Activated CD8-positive, alpha-beta memory T cell treated with anti-CD3 and anti-CD28 coated beads, Interleukin-2, amount 50 U/mL, for 1 hour (primary cell): ENCODE data around the gene SRPK3.
"Not testable (repeated sequence)": the region's sequence is repeated elsewhere in the genome, so short reads cannot be mapped to it uniquely, and the experiment has no call there.

Experiments used
- DNase-seq: peaks from one replicate; pipeline ENCODE4 v3.0.0-alpha.2; 2020; ENCODE audit errors: extremely low read depth

Gene SRPK3, protein sequence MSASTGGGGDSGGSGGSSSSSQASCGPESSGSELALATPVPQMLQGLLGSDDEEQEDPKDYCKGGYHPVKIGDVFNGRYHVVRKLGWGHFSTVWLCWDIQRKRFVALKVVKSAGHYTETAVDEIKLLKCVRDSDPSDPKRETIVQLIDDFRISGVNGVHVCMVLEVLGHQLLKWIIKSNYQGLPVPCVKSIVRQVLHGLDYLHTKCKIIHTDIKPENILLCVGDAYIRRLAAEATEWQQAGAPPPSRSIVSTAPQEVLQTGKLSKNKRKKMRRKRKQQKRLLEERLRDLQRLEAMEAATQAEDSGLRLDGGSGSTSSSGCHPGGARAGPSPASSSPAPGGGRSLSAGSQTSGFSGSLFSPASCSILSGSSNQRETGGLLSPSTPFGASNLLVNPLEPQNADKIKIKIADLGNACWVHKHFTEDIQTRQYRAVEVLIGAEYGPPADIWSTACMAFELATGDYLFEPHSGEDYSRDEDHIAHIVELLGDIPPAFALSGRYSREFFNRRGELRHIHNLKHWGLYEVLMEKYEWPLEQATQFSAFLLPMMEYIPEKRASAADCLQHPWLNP

GRCh38 chrX:153780678-153781427 is at the start of gene SRPK3:
Gene SRPK3 (plus strand): TSS chrX:153781041. CDS start chrX:153781087, 46 bp downstream.
- no peak for DNase-seq

GRCh38 chrX:153731117-153731844 is 49.6 kb upstream of the SRPK3 start:
- DNase-seq: no peak

GRCh38 chrX:153731845-153732215 is 49.0 kb upstream of the SRPK3 start:
- no peak for DNase-seq

GRCh38 chrX:153732401-153732800 is 48.4 kb upstream of the SRPK3 start:
- no peak for DNase-seq

GRCh38 chrX:153733651-153734240 is 47.1 kb upstream of the SRPK3 start:
- no peak for DNase-seq

DNA sequence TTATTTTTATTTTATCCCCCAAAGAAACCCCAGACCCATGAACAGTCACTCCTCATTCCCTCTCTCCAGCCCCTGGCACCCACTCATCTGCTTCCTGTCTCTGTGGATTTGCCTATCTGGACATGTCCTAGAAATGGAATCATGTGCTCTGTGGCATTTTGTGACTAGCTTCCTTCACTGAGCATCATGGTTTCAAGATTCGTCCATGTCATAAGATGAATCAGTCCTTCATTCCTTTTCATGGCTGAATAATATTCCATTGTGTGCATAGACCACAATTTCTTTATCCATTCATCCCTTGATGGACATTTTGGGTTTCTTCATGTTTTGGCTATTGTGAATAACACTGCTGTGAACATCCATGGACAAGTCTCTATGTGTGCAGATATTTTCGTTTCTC is 46.0 kb upstream of the SRPK3 start:
- no peak for DNase-seq

DNA sequence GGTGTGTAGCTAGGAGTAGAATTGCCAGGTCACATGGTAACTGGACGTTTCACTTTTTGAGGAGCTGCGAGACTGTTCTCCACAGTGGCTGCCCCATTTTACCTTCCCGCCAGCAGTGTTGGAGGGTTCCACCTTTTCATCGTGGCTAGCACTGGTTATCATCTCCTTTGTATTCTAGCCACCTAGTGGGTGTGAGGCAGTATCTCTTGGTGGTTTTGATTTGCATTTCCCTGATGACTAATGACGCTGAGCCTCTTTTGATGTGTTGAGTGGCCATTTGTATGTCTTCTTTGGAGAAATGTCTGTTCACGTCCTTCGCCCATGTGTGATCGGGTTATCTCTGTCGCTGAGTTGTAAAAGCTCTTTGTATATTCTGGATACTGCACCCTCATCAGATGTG is 45.6 kb upstream of the SRPK3 start:
- DNase-seq: no peak

DNA sequence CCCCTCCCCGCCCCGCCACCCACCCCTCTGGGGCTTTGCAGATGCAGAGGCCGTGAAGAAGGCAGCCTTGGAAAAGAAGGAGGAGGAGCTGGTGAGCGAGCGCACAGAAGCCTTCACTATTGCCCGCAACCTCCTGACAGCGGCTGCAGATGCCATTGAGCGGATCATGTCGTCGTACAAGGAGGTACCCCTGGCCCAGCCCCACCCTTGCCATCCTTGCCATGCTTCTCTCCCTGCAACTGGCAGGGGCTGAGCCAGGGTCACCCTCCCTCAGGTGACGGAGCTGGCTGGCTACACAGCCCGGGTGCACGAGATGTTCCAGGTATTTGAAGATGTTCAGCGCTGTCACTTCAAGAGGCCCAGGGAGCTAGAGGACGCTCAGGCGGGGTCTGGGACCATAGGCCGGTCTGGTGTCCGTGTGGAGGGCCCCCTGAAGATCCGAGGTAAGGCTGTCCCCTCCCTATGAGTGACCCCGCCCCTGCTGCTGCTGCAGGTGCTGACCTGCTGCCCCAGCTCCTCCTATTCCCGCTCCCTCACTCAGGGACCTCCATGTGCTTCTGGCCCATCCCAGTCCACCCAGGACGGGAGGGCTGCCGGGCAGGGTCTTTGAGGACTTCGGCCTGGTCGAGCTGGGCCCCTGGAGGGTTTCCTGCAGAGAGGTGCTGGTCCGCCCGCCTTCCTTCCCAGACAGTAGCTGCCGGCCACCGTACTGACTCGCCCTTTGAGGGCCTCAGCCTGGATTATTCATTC is 44.6 kb upstream of the SRPK3 start:
- DNase-seq: no peak

DNA sequence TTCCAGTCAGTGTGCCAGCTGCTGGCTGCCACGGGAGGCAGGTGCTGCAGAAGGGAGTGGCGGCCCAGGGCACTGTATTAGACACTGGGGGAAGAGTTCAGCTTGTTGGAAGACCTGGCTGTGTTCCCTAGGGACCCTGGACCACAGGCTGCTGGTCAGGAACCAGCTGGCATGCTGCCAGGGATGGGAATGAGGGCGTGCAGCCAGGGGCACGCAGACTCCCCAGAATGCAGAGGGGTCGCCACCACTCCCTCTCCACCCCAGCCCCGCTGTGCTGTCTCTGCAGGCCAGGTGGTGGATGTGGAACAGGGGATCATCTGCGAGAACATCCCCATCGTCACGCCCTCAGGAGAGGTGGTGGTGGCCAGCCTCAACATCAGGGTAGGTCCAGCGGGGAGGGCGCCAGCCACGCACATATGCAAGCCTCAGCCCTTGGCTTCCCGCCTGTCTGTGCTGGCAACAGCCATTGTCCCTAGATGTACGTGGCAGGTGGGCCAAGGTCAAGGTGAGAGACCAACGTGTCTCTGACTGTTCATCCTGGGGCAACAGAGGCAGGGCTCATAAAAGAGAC is 43.9 kb upstream of the SRPK3 start:
- no peak for DNase-seq

DNA sequence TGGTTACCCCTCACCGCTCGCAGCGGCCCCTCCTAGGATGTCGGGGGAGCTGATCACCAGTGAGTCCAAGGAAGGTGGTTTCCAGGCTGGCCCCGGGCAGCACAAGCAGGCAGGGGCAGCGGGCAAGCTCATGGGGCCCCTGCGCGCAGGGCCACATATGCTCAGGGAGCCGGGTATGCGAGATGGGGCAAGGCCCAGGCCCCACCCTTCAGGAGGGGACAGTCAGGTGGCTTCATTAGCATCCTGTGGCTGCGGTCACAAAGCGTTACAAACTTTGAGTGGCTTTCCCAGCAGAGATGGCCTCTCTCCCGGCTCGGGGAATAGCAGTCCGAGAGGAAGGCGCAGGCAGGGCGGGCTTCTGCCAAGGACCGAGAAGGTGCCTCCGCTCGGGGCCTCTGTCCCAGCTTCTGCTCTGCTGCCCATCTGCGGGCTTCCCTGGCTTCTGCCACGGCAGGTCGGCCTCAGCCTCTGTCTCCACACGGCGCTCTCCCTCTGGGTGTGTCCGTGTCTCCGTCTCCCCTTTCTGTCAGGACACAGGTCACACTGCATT is 42.7 kb upstream of the SRPK3 start:
- DNase-seq: no peak

- no peak for DNase-seq
These were observed 40.9 kb upstream of the SRPK3 start for GRCh38 chrX:153739754-153740486.

DNA sequence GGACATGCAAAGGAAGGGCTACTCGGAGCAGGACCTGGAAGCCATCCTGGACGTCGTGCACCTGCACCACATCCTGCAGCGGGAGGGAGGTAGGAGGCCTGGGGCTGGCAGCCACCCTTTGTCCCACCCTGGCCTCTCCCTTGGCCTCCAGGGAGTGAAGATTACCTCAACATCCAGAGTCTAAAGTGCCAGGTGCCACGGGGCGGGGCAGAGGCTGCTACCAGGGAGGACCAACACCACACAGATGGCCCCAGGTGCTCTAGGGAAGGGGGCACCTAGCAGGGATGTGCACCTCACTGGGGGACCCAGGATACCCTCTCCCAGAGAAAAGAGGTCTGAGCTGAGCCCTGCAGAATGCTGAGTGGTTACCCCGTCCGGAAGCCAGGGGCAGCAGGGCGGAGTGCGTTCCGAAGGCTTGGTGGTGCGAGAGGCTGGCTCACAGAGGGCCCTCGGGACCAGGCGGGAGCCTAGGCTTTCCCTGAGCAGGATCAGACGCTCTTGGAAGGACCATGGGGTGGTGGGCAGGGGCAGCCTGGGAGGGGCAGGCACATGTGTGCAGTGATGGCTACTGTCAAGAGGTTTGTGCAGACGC is 40.1 kb upstream of the SRPK3 start:
- DNase-seq: no peak

DNA sequence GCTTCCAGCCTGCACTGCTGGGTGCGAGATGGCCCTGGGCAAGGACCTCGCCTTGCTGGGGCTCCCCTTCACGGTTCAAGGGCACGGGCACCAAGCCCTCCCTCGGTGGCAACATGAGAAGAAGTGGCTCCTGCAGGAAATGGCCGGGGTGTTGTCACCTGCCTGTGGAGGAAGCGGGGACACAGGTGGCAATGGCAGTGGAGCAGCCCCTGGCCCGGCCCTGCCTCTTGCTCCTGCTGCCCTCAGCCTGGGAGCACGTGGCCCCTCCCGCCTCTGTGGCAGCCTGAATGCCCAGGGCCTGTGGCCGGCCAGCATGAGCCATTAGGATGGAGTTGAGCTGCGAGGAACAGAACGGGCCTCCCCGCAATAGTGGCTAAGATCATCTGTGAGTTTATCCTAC is 39.4 kb upstream of the SRPK3 start:
- DNase-seq: no peak

GRCh38 chrX:153742111-153742510 is 38.7 kb upstream of the SRPK3 start:
- not testable (repeated sequence) for DNase-seq

DNA sequence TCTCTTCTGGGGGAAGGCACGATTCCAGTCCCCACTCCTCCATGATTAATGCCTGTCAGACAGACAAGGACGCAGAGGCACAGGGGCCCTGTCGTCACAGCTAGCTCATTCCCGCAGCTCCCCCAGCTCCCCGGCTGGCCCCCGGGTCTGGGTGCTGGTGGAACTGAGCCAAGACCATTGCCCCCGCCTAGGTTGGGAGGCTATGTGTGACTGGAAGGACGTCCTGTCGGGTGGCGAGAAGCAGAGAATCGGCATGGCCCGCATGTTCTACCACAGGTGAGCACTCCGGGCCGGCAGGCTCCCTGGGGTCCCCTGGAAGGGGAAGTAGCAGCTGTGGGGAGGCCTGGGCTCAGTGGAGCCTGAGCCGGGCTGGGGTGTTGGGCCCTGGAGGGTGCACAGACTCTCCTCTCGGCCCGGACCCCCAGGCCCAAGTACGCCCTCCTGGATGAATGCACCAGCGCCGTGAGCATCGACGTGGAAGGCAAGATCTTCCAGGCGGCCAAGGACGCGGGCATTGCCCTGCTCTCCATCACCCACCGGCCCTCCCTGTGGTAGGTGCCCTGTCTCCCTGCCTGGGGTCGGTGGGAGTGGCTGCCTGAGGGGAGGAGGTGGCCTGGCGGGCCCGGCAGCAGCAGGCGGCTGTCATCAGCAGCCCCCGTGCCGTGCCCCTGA is 37.9 kb upstream of the SRPK3 start:
- DNase-seq: not testable (repeated sequence)

- DNase-seq: not testable (repeated sequence)
These were observed 37.2 kb upstream of the SRPK3 start for GRCh38 chrX:153743468-153744209.

DNA sequence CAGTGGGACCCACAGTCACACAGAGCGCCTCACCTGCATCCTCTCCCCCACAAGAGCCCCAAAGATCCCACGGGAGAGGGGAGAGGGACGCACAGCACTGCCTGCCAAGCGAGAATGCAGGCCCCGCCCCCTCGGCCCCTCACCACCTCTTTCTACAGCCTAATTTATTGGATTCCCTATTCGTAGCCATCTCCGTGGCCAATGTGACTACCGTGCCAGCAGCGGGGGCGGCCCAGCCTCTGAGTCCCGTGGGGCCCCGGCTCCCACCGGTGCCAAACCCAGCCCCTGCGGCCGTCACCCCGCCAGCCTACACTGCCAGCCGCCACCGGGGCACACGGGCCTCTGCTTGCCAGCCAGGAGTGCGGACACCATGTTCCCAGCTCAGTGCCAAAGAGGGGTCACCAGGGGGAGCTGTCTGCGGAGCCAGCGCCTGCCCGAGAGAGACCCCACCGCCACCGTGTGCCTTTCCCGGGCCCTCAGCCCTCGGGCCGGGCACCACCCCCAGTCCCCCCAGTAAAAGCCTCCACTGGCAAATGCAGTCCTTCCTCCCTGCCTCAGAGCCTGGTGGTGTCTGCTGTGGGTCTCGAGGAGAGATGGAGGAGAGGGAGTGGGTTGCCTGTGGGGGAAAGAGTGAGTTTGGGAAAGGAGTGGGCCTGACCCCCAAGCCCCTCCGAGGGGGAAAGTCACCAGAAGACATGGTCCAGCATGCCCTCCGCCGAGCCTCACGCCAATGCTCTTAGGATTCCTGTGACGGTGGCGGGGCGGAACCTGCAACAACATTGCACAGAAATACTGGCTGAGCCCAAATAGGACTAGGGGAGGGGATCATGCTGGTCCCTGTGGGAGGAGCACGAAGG is 36.4 kb upstream of the SRPK3 start:
- no peak for DNase-seq
